HT1080 (cell line): ENCODE measurements around the gene DNM3. TPM values are rescaled to one million over a fixed set of nuclear protein-coding genes. Genes with fewer than 3 reads are reported as not detected.

Experiments used
- DNase-seq: peaks from one replicate; pipeline ENCODE4 v3.0.0-alpha.2; 2015; ENCODE audit warnings: low read depth
- total RNA-seq: library from RNA; depleted of rRNA; stranded (reverse); fragments of >200 nt; shearing (Covaris generic); gene quantifications from 2 replicates; pipeline ENCODE4 v1.2.3, GENCODE V29; 2014

DNM3 gene
- total RNA-seq, 1 experiment from 2014 or later, result 1.8 TPM

DNA sequence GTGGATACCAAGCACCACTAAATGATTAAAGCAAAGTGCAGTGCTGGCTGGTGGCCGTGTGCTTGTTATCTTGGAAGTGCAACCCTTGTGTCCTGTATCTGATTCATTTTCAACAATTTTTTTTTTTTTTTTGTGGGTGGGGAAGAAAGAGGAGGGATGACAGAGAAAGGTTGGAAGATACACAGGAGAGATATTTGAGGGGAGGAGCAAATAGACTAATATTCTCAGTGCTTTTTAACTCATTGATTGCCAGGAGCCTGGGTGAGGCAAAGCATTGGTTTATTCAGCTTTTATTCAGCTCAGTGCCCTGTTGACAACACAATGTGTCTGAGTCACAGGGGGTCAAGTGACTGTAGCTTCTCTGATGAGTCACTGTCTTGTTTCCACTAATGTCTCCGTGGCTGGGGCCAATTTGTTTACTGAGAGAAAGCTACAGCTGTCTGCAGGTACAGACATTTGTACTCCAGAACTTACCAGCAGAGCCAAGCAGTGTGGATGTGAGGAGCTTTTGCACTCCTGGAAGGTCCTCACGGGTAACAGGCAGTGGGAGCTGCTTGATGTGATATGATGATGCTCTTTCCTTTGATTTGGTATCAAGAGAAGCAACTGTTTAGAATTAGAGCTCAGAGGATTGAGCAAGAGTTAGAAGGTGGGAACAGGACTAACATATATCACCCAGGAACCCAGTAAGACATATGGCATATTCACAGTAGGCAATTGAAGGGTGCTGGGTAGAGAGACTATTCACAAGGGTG is 23.6 kb upstream of the DNM3 start:
- peak; percentile 86 for DNase-seq

DNA sequence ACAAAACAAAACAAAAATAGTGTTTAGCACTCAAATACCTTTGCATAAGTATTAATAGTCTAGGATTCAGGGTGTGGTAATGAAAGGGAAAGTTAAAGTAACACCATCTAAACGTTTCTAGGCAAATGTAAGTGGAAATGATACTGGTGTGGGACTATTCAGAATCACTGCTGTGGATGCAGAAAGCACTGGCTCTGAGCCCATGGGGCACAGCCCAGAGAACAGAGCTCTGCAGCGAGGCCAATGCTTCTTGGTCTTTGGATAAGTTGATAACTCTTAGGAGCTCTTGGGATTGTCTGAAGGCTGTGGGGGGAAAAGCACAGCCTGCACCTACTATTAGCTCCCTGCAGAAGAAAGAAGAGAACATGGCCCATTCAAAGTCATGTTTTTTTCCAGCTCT is 21.4 kb upstream of the DNM3 start:
- DNase-seq, result no peak

DNA sequence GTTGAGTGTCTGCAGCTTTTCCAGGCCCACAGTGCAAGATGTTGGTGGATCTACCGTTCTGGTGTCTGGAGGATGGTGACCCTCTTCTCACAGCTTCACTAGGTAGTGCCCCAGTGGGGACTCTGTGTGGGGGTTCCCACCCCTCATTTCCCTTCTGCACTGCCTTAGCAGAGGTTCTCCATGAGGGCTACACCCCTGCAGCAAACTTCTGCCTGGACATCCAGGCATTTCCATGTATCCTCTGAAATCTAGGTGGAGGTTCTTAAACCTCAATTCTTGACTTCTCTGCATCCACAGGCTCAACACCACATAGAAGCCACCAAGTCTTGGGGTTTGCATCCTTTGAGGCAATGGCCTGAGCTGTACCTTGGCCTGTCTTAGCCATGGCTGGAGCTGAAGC is 14.3 kb upstream of the DNM3 start:
- no peak for DNase-seq

DNA sequence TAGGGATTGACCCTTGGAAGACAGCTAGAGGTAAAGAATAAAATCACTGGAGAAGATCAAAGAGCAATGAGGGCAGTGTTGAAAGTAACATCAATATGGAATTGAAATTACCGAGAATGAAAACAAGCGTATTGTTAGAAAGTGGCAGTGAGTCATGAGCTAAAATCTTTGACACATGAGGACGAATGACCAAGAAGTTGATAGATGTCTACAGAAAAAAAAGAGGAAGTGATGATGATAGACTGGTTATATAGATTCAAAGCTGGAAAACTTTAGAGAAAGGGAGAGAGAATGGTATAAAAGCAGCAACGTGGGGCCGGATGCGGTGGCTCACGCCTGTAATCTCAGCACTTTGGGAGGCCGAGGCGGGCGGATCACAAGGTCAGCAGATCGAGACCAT is 12.5 kb upstream of the DNM3 start:
- DNase-seq, result no peak

DNA sequence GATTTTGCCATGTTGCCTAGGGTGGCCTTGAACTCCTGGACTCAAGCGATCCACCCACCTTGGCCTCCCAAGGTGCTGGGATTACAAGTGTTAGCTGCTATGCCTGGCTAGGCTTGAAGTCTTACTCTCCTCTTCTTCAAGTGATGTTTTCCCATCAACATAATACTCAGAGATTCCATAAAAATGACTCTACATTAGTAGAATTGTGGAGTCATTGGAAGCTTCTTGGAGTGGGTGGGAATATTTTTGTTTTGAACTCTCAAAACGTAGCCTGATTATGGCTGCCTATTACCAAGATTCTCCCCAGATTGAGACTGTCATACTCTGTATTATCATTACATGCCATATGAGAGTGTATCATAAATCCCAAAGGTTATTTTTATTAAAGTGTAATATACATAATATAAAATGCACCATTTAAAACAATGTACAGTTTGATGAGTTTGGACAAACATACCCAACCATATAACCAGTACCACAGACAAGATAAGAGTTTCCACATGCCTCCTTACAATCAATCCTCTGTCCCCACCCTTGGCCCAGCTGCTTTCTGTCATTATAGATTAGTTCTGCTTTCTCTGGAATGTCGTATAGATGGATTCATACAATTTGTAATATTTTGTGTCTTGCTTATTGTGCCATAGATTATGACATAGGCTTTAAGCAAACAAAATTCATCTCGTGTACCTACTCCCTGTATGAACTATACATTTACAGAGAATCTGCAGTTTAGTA is 8.0 kb upstream of the DNM3 start:
- DNase-seq, result no peak

DNA sequence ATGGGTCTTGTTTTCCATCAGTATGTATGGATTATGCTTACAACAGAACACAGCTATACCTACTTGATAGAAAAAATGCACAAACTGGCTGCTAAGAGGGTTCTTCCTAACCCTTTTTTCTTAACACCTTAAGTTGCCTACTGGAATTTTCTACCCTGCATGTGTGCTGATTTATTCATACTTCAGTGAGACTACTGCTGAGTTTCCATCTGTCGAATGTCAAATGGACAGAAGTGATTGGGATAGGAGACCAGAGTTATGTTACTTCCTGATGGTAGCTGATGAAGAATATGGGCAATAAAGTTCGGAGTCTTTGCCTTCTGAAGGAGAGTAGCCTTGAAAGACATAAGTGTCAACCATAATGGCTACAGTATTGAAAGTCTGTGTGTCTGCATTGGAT is 6.5 kb upstream of the DNM3 start:
- no peak for DNase-seq

DNA sequence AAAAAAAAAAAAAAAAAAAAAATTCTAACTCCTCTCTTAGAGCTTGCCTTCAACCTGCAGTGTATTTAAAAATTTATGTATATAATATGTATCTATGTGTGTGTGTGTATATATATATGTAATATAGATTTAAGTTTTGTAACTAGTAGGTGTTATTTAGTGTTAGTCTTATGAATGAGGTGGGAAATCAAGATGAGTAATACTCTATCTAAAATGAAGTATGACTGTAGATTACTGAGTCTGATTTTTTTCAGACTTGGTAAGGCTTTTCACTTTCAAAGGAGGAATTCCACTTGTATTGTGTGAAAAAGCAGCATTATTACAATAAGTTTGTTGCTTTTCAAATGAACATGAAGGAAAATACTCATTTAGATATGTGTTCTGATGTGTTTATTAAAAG is 5.4 kb upstream of the DNM3 start:
- no peak for DNase-seq

DNA sequence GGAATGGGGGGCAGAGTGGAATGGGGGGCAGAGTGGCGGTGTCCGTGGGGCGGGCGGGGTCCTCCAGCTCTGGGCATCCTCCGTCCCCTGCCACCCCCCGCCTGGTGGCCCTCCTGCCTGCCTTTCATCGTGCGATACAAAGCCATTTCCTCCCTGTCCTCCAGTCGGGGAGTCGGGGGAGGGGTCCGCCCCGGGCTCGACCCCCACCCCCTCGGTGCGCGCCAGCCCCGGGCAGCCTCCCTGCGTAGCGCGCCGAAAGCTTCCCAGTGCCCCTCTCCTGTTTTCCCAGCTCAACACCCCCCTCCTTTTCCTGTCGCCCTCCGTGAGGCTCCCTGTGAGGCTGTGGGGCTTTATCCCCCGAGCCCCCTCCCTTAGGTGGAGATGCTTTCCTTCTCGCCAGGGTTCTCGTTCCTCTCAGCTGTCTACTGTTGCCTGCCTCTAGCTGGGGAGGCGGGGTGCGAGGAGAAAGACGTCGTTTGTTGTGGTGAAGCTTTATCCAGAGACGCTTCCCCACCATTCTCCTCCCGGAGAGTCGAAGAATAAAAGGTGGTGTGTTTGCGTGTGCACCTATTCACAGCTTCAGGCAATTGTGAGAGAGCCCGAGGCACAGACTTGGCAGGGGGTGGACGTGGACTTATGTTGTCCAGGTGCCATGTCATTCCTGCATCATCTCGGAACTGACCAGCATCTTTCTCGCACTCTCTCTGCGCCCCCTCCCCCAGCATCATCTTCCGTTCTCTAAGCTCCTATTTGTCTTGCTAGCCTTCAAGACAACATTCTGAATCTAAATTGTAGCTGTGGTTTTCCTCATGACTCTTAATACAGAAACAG is 848 bp downstream of the DNM3 start:
- no peak for DNase-seq

DNA sequence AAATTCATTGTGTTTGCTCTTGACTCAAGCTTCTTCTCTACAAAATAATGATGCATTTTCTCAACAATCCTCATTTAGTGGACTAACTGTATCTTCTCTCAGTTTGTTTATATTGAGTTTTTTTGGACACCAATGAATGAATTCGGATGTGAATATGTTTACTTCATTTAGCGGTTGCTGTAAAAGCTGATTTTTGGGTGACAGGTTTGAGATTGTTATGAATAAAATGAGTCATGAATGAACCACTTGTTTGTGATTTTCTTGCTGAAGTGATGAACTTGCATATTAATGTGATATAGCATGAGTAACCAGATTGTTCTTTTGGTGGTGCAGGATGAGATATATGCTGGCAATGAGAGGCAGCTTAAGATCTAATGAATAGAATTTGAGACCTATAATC is 3.1 kb downstream of the DNM3 start:
- DNase-seq, result no peak

DNA sequence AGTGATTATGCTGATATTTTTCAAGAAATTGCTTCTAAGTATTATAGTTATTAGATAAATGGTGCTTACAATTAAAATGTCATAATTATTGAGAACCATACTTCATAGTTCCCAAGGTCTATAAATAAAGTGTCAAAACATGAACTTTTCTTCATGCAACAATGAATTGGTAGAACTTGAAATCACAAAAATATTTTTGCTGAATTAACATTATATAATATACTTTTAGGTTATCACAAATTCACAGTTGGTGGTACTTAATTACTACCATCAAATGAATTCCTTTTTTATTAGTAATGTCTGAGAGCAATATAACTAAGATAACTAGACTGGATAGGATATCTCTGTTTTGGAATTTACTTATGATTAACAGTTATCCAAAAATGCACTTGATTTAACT is 4.7 kb downstream of the DNM3 start:
- no peak for DNase-seq

DNA sequence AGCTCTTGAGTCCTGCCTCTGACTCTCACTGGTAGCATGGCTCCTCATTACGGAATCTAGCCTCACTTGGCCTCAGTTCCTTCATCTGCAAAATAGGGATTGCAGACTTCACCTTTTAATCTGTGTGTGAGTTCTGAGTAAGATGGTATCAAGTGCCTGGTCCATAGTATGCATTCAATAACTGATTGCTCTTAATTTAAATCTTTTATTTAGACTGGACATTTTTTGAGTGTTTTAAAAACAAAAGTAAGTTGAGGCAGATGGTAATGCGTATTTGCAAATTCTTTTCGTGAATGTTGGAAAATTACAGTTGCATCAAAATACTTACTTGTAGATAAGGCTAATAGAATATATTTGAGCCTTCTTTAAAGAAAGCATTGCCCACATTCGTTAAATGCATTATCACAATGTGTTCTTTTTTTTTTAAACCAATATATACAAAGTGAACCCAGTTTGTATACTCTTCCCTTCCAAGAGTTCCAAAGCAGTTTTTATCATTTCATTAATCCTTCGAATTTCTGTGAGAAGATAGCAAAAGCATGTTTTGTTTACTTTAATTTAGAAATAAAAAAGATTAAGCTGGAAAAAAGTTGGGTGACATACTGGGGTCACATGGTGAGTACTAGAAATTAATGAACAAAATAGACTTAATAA is 8.1 kb downstream of the DNM3 start:
- DNase-seq, result no peak

DNA sequence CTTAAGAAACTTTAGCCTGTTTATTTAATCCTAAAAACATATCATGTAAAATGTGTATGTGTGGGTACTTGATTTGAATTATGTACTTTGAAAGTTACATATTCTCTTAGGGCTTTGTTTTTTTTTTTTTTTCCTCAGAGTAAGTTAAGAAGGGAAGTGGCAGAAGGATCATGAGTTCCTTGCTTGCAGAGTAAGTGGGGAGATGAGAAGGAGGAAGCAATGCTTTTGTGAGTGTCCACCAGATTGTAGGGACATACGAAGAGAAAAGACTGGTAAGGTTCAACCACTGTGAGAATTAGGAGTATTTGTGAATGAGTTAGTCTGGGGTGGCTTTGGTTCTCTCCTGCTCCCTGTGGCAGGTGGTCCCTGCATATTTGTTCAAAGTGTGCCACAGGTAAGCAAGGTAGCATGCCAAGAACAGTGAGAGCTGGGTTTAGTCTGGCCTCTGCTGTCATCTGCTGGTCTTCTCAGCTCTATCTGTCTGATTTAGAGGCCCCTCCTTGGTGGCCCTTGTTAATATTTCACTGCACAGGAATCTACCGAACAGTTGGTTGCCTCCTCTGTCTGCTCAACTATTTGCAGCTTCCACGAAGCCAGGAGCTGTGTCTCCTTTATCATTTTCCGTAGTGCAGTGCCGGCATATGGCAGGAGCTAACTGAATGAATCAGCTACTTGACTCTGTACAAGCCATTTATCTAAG is 9.5 kb downstream of the DNM3 start:
- DNase-seq, result no peak

DNA sequence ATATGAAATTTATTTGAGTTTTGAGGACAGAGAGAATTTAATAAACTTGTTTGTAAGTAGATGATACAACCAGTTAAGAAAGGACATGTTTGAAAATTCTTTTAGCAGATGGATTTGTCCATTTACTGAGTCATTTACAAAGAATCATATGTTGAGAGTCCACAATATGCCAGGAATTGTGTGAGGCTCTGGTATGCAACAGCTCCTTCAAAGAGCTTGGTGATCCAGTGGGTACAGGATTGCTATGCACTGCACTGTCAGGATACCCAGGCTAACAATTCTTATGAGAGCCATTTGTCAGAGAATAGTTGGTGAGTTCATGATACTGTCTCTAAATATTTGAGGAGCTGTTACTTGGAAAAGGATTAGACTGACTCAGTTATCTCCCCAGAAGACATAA is 11.0 kb downstream of the DNM3 start:
- no peak for DNase-seq

DNA sequence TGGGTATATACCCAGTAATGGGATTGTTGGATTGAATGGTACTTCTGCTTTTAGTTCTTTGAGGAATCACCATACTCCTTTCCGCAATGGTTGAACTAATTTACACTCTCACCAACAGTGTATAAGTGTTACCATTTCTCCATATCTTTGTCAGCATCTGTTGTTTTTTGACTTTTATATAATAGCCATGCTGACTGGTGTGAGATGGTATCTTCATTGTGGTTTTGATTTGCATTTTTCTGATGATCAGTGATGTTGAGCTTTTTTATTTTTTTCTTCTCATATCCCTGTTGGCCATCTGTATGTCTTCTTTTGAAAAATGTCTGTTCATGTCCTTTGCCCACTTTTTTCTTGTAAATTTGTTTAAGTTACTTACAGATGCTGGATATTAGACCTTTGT is 14.1 kb downstream of the DNM3 start:
- no peak for DNase-seq

DNA sequence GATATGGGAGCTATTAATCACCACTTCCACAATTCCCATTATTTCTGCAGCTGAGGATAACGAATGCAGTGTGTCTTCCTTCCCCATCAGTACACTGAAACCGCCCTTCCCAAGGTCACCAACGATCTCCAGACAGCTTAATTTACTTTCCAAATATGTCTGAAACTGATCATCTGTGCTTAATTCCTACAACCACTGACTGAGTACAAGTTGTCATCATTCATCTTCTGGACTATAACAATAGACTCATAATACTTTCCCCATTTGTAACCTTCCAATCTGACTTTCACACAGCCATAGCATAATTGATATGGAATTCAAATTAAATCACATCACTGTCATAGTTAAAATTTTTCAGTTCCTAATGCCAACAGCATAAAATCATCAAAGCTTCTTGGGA is 17.4 kb downstream of the DNM3 start:
- no peak for DNase-seq

DNA sequence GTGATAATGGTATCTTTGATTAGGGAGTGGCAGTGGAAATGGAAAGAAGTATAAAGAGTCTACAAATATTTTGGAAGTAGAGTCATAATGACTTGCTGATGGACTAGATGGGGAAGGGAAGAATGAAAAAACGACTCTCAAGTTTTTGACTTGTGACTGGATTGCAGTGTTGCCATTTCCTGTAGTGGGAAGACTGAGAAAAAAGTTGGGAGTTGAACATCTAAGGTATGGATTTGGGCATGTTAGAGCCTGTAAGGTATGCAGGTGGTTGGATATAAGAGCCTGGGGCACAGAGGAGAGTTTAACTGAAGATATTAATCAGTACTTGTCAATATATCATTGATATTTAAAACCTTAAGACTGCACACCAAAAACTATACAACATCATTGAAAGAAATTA is 19.4 kb downstream of the DNM3 start:
- no peak for DNase-seq

DNA sequence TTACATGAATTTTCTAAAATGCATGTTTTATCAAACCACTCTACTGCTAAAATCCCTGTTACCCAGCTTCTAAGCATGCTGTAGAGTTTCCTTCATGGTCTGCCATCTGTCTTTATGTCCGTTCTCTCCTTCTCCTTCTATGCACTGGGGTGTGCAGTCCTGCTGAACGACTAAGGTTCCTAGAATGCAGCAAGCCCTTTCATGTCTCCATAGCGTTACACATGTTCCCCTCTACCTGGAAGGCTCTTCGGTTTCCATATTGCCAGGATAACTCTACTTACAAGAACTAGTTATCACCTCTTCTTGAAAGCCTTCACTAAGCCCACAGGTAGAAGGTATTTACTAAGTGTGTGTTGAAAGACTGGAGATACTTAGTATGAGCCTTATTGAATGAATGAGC is 22.2 kb downstream of the DNM3 start:
- no peak for DNase-seq

DNA sequence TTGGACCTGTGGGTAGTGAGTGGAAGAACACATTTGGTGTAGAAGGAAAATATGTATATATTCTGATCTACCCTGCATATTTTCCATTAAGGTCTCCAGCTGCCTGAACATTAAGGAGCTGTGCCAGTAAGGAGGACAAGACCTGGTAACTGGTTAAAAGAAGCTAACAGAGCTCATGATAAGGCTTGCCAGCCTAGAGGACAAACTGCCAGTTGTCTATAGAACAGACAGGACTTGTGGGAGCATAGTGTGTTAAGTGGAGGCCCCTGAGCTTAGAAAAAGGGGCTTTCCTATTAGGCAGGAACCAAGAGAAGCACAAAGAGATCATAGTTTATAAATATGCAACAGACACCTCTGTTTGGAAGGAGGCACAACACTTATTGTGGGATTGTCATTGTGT is 23.0 kb downstream of the DNM3 start:
- DNase-seq, result no peak

DNA sequence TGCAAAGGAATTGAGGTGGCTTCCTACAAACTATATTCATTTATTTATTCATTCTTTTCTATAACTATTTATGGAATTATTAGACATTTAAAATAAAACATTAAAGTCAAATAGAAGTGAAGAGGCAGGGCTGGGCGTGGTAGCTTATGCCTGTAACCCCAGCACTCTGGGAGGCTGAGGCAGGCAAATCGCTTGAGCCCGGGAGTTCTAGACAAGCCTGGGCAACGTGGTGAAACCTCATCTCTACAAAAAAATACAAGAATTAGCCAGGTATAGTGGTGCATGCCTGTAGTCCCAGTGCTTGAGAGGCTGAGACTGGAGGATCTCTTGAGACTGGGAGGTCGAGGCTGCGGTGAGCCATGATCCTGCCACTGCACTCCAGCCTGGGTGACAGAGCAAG is 23.8 kb downstream of the DNM3 start:
- no peak for DNase-seq

DNA sequence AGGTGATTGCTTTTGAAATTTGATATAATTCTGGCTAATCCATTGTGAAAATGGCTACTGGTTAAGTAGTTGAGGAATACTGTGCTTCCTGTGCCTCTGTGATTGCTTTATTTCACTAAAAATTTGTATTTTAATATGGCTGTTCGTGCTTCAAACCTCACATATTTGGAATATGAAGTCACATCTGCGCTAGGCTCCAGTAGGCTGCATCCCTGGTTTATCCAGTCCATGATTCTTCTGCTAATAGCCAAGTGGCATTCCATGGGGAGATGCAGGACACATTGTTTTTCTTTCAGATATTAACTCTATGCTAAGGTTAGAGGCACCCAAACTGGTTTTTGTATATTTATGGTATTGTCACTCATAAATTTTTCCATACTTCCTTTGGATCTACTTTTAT is 25.9 kb downstream of the DNM3 start:
- DNase-seq, result no peak

DNA sequence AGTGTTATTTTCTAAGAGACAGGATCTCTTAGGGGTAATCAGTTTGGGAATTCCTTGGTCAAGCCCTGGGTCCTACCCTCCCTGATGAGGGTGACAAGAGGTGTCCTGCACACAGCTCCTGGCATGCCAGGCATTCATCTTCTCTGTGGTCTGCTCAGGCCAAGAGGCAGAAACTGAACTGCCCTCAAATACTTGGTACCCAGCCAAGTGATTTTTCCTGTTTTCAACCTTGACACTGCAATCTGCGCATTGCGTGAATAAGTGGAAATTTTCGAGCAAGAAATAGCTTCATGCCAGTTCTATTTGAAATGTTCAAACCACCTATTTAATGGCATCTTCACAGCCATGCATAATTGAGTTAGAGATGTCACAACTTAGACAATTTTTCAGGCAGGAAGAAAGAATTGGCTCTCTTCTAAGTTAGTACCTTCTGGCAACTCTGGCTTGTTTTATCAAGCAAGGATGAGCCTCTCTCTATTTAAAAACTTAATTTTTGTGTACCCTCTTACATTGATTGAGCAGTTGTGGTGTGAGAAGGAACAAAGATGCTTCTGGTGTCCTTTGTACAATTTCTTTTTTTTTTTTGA is 27.0 kb downstream of the DNM3 start:
- no peak for DNase-seq
